SU-DHL-6 (cell line): ENCODE measurements around the gene AOC1.

Experiments used
- CTCF ChIP-seq: fragments of 200-600 bp; sonication (generic); IDR thresholded peaks from one replicate; pipeline ENCODE4 v1.5.1; 2017; ENCODE audit warnings: antibody characterized with exemption, mild to moderate bottlenecking, low read length, moderate library complexity; ENCODE audit not compliant: insufficient read depth, poor library complexity, severe bottlenecking
- EZH2phosphoT487 ChIP-seq: fragments of 200-600 bp; sonication (generic), shearing (Covaris generic); conservative IDR thresholded peaks from 2 replicates; pipeline ENCODE4 v1.6.1; 2018; ENCODE audit warnings: mild to moderate bottlenecking, antibody characterized with exemption, low read length, moderate library complexity, mixed read lengths

- TF ChIP-seq CTCF (no peak), EZH2phosphoT487 (no peak)
These were observed 25.2 kb downstream of the AOC1 start for GRCh38 chr7:150877536-150877935.
